HUES6 (cell line): ENCODE results near the gene NR3C1.

Source experiments
- H3K27ac ChIP-seq: 2 replicates; pipeline ENCODE4 v1.7.0; 2013; ENCODE audit warnings: low read depth, mild to moderate bottlenecking, low read length, inconsistent platforms
- H3K27me3 ChIP-seq: 2 replicates; pipeline ENCODE4 v1.6.1; 2013; ENCODE audit warnings: low read length; ENCODE audit not compliant: control insufficient read depth, insufficient read depth
- H3K36me3 ChIP-seq: 2 replicates; pipeline ENCODE4 v1.6.1; 2013; ENCODE audit warnings: low read length; ENCODE audit not compliant: control insufficient read depth, insufficient read depth
- H3K4me1 ChIP-seq: 2 replicates; pipeline ENCODE4 v1.6.1; 2013; ENCODE audit warnings: low read length; ENCODE audit not compliant: control insufficient read depth, insufficient read depth
- H3K4me3 ChIP-seq: 2 replicates; pipeline ENCODE4 v1.5.1; 2013; ENCODE audit warnings: low read depth, low read length
- H3K9ac ChIP-seq: one replicate; pipeline ENCODE4 v1.6.1; 2013; ENCODE audit warnings: mild to moderate bottlenecking, low read length
- H3K9me3 ChIP-seq: 2 replicates; pipeline ENCODE4 v1.6.1; 2013; ENCODE audit warnings: low read depth, low read length; ENCODE audit not compliant: control insufficient read depth, insufficient read depth

The NR3C1 gene

GRCh38 chr5:143403593-143404415 lies at the start of gene NR3C1:
TSS of gene NR3C1 (minus strand) at chr5:143403686. CDS start at chr5:143400839, 2,847 bp downstream.
- H3K4me1 ChIP-seq = peaks cover 30% of the 10 kb centered on the region
- peaks cover 37% of the 10 kb centered on the region for H3K27me3 ChIP-seq
- H3K4me3 ChIP-seq = peak within 1 kb of the TSS; percentile 92
- H3K9ac ChIP-seq = peak within 1 kb of the TSS; percentile 92
- no peak within 1 kb of the TSS; the same call in 1 of the 2 replicates for H3K27ac ChIP-seq
- no peaks in the 10 kb centered on the region for H3K36me3 ChIP-seq
- H3K9me3 ChIP-seq = no peaks in the 10 kb centered on the region

GRCh38 chr5:143449772-143450171 lies 46.3 kb upstream of the NR3C1 start:
- Histone ChIP-seq H3K27me3 (no peaks in the 10 kb centered on the region), H3K4me1 (0 out of 2 replicates have a peak, but pooled peaks cover 12% of the 10 kb centered on the region), H3K36me3 (no peaks in the 10 kb centered on the region), H3K9me3 (no peaks in the 10 kb centered on the region), H3K27ac (no peak overlapping the region), H3K4me3 (no peak overlapping the region), H3K9ac (no peak overlapping the region)

GRCh38 chr5:143448518-143448917 lies 45.0 kb upstream of the NR3C1 start:
- no peaks in the 10 kb centered on the region for H3K9me3 ChIP-seq
- no peaks in the 10 kb centered on the region for H3K27me3 ChIP-seq
- no peak overlapping the region for H3K27ac ChIP-seq
- 0 out of 2 replicates have a peak, but pooled peaks cover 12% of the 10 kb centered on the region for H3K4me1 ChIP-seq
- H3K9ac ChIP-seq = no peak overlapping the region
- H3K36me3 ChIP-seq = no peaks in the 10 kb centered on the region
- H3K4me3 ChIP-seq = no peak overlapping the region

- H3K9me3 ChIP-seq = no peaks in the 10 kb centered on the region
- H3K4me1 ChIP-seq = 0 out of 2 replicates have a peak, but pooled peaks cover 12% of the 10 kb centered on the region
- H3K4me3 ChIP-seq = no peak overlapping the region
- no peak overlapping the region for H3K27ac ChIP-seq
- no peaks in the 10 kb centered on the region for H3K36me3 ChIP-seq
- H3K27me3 ChIP-seq = no peaks in the 10 kb centered on the region
- no peak overlapping the region for H3K9ac ChIP-seq
Measured at GRCh38 chr5:143447983-143448382, 44.5 kb upstream of the NR3C1 start.

- no peak overlapping the region for H3K4me3 ChIP-seq
- no peak overlapping the region for H3K27ac ChIP-seq
- H3K36me3 ChIP-seq = no peaks in the 10 kb centered on the region
- H3K9me3 ChIP-seq = no peaks in the 10 kb centered on the region
- H3K9ac ChIP-seq = no peak overlapping the region
- 0 out of 2 replicates have a peak, but pooled peaks cover 18% of the 10 kb centered on the region for H3K4me1 ChIP-seq
- H3K27me3 ChIP-seq = no peaks in the 10 kb centered on the region
Measured at GRCh38 chr5:143446535-143447226, 43.2 kb upstream of the NR3C1 start.

- Histone ChIP-seq H3K4me1 (0 out of 2 replicates have a peak, but pooled peaks cover 18% of the 10 kb centered on the region), H3K36me3 (no peaks in the 10 kb centered on the region), H3K27me3 (no peaks in the 10 kb centered on the region), H3K4me3 (no peak overlapping the region), H3K9me3 (no peaks in the 10 kb centered on the region), H3K9ac (no peak overlapping the region), H3K27ac (no peak overlapping the region)
Measured at GRCh38 chr5:143445776-143446175, 42.3 kb upstream of the NR3C1 start.

- no peaks in the 10 kb centered on the region for H3K27me3 ChIP-seq
- H3K9ac ChIP-seq = no peak overlapping the region
- no peaks in the 10 kb centered on the region for H3K9me3 ChIP-seq
- H3K36me3 ChIP-seq = no peaks in the 10 kb centered on the region
- 0 out of 2 replicates have a peak, but pooled peaks cover 18% of the 10 kb centered on the region for H3K4me1 ChIP-seq
- no peak overlapping the region for H3K27ac ChIP-seq
- no peak overlapping the region for H3K4me3 ChIP-seq
Measured at GRCh38 chr5:143443330-143443729, 39.8 kb upstream of the NR3C1 start.

- no peak overlapping the region for H3K9ac ChIP-seq
- H3K27ac ChIP-seq = no peak overlapping the region
- H3K36me3 ChIP-seq = no peaks in the 10 kb centered on the region
- 0 out of 2 replicates have a peak, but pooled peaks cover 18% of the 10 kb centered on the region for H3K4me1 ChIP-seq
- H3K27me3 ChIP-seq = no peaks in the 10 kb centered on the region
- no peaks in the 10 kb centered on the region for H3K9me3 ChIP-seq
- H3K4me3 ChIP-seq = no peak overlapping the region
Measured at GRCh38 chr5:143442385-143442784, 38.9 kb upstream of the NR3C1 start.

GRCh38 chr5:143440448-143441115 lies 37.1 kb upstream of the NR3C1 start:
- no peaks in the 10 kb centered on the region for H3K9me3 ChIP-seq
- no peak overlapping the region for H3K9ac ChIP-seq
- no peak overlapping the region for H3K4me3 ChIP-seq
- H3K27ac ChIP-seq = no peak overlapping the region
- no peaks in the 10 kb centered on the region for H3K27me3 ChIP-seq
- 0 out of 2 replicates have a peak, but pooled peaks cover 7% of the 10 kb centered on the region for H3K4me1 ChIP-seq
- H3K36me3 ChIP-seq = no peaks in the 10 kb centered on the region

GRCh38 chr5:143437666-143438273 lies 34.3 kb upstream of the NR3C1 start:
- Histone ChIP-seq H3K9me3 (no peaks in the 10 kb centered on the region), H3K36me3 (no peaks in the 10 kb centered on the region), H3K27ac (no peak overlapping the region), H3K4me1 (peaks cover 13% of the 10 kb centered on the region), H3K27me3 (no peaks in the 10 kb centered on the region), H3K9ac (no peak overlapping the region), H3K4me3 (no peak overlapping the region)
